Suprapubic skin (tissue), 3 donors: ENCODE measurements around the gene PDE6D.

Experiments used
- CTCF ChIP-seq, 2 donors: fragments of 200-600 bp in 1 of 2; fragments of 450-650 bp in 1 of 2; sonication (generic) in 1 of 2; IDR thresholded peaks; one replicate each; pipeline ENCODE4 v1.5.1; 2016 to 2019; ENCODE audit warnings: antibody characterized with exemption in 2 of 2, mild to moderate bottlenecking in 1 of 2, moderate library complexity in 1 of 2
- POLR2AphosphoS5 ChIP-seq, 3 donors: sonication (generic); formaldehyde crosslinking; IDR thresholded peaks; one replicate each; pipeline ENCODE4 v1.6.1; 2017; ENCODE audit warnings: antibody characterized with exemption in 3 of 3

GRCh38 chr2:231785413-231785812, 4.3 kb upstream of the PDE6D start:
- TF ChIP-seq POLR2AphosphoS5 (IDR thresholded peaks at IDR 0.05) = no peak
- TF ChIP-seq CTCF (IDR thresholded peaks at IDR 0.05) = no peak
